GM18519 (cell line): ENCODE measurements around the gene SCN3B.

Experiments
- ATAC-seq: cut with Tn5 transposase; IDR thresholded peaks from one replicate; pipeline ENCODE4 v1.9.1; 2021; ENCODE audit warnings: mild to moderate bottlenecking, moderate library complexity; ENCODE audit not compliant: unreplicated experiment, low FRiP score

The SCN3B gene

GRCh38 chr11:123579482-123579812 is 75.0 kb downstream of the SCN3B start:
- no peak for ATAC-seq
